SKM-1 treated with dmso at 0.1 percent for 144 hours (cell line): ENCODE results near the gene FAM32A.

ENCODE experiments used
- DNase-seq: peaks from one replicate; lab custom pipeline; 2025; ENCODE audit not compliant: unreplicated experiment; lab: John Stamatoyannopoulos, UW

Gene FAM32A

GRCh38 chr19:16224293-16225045, 39.3 kb downstream of the FAM32A start:
- DNase-seq: no peak

GRCh38 chr19:16225279-16226183, 40.3 kb downstream of the FAM32A start:
- DNase-seq: no peak

GRCh38 chr19:16226184-16226591, 41.0 kb downstream of the FAM32A start:
- DNase-seq: no peak

GRCh38 chr19:16226878-16227836, 41.9 kb downstream of the FAM32A start:
- DNase-seq: no peak

- DNase-seq: no peak
Measured at GRCh38 chr19:16227837-16228636, 42.8 kb downstream of the FAM32A start.

- no peak for DNase-seq
Measured at GRCh38 chr19:16228637-16229321, 43.6 kb downstream of the FAM32A start.

- no peak for DNase-seq
Measured at GRCh38 chr19:16229322-16229641, 44.1 kb downstream of the FAM32A start.

GRCh38 chr19:16232127-16232526, 46.9 kb downstream of the FAM32A start:
- no peak for DNase-seq

- DNase-seq: no peak
Measured at GRCh38 chr19:16232568-16232967, 47.4 kb downstream of the FAM32A start.

GRCh38 chr19:16233081-16233776, 48.0 kb downstream of the FAM32A start:
- DNase-seq: no peak

- no peak for DNase-seq
Measured at GRCh38 chr19:16233836-16234551, 48.8 kb downstream of the FAM32A start.

GRCh38 chr19:16234552-16235445, 49.6 kb downstream of the FAM32A start:
- no peak for DNase-seq

GRCh38 chr19:16235811-16236652, 50.8 kb downstream of the FAM32A start:
- DNase-seq: no peak
